ENCODE data around the gene PNPLA6. TPM values are rescaled to one million over a fixed set of nuclear protein-coding genes. Genes with fewer than 3 reads are reported as not detected.

PNPLA6 gene
- polyA plus RNA-seq, 3 donors, result 11.2 to 178 (median 14.4) TPM

DNA sequence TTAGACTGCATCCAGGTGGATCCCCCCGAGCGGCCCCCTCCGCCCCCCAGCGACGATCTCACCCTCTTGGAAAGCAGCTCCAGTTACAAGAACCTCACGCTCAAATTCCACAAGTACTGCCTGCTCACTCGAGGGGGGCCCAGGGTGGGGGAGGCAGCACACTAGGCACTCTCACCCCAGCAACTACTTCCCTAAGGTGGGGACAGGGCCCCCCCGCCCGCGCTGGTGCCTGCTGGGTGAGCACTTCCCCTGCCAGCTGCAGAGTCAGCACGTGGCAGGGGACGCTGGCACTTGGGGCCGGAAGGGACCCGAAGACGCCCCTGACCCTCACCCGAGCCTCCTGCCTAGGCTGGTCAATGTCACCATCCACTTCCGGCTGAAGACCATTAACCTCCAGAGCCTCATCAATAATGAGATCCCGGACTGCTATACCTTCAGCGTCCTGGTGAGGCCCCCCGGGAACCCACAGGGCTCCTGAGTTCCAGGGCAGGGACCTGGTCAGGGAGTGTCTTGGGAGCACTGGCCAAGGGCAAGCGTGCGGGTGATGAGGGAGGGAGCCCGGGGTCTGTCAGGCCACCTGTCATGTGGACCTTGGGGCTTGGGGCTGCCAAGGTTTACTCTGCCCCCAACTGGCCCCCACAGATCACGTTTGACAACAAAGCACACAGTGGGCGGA is 7.9 kb upstream of the PNPLA6 start:
- H3K4me3 ChIP-seq (replicated peaks in 1 of 3; ENCODE audit: low read depth in 2 of 3, low read length in 3 of 3), result peak overlapping the region in 1 of 3 experiments; percentile 34
- peaks cover 14% of the 10 kb centered on the region for H3K79me2 ChIP-seq (ENCODE audit: insufficient read depth, low read length)
- Mint-ChIP-seq H3K36me3 (peaks cover 61 to 84% of the 10 kb centered on the region in 2 donors), H3K27ac (peak overlapping the region in 5 of 7 donors; percentile 64 to 85 (median 79)), H3K4me1 (peaks cover 29% of the 10 kb centered on the region), H3K27me3 (ENCODE audit: low read depth in 3 of 3) (peaks cover 0 to 2% (median 0%) of the 10 kb centered on the region in 3 donors), H3K4me3 (peak overlapping the region; percentile 53 to 58), H3K9me3 (no peaks in the 10 kb centered on the region)
- TF ChIP-seq, protein P1, sequence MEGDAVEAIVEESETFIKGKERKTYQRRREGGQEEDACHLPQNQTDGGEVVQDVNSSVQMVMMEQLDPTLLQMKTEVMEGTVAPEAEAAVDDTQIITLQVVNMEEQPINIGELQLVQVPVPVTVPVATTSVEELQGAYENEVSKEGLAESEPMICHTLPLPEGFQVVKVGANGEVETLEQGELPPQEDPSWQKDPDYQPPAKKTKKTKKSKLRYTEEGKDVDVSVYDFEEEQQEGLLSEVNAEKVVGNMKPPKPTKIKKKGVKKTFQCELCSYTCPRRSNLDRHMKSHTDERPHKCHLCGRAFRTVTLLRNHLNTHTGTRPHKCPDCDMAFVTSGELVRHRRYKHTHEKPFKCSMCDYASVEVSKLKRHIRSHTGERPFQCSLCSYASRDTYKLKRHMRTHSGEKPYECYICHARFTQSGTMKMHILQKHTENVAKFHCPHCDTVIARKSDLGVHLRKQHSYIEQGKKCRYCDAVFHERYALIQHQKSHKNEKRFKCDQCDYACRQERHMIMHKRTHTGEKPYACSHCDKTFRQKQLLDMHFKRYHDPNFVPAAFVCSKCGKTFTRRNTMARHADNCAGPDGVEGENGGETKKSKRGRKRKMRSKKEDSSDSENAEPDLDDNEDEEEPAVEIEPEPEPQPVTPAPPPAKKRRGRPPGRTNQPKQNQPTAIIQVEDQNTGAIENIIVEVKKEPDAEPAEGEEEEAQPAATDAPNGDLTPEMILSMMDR (IDR thresholded peaks at IDR 0.05), result no peak
- intact Hi-C loops (cut with micrococcal nuclease), result no loop called here
- H3K9me3 ChIP-seq (replicated peaks in 1 of 2; ENCODE audit: control insufficient read depth in 1 of 2, insufficient read depth in 1 of 2, low read length in 2 of 2), result no peaks in the 10 kb centered on the region
- peaks cover 55 to 72% of the 10 kb centered on the region in 2 donors for H3K36me3 ChIP-seq (replicated peaks in 1 of 2; ENCODE audit: control insufficient read depth in 1 of 2, insufficient read depth in 2 of 2, low read length in 2 of 2)
- H3K4me1 ChIP-seq (ENCODE audit: control insufficient read depth in 1 of 2, insufficient read depth in 2 of 2, low read length in 2 of 2), result peaks cover 24 to 31% of the 10 kb centered on the region in 2 donors
- DNase-seq, result peak; percentile 52 to 64 (median 61)
- 34% methylated on average over 19 of the region's 25 CpGs for WGBS (ENCODE audit: insufficient coverage)
- H3K27ac ChIP-seq (ENCODE audit: low read depth in 1 of 2, low read length in 2 of 2), result peak overlapping the region; percentile 6 to 38
- no peaks in the 10 kb centered on the region for H3K27me3 ChIP-seq (ENCODE audit: control insufficient read depth in 2 of 2, insufficient read depth in 2 of 2, low read length in 2 of 2)
- peaks cover 16% of the 10 kb centered on the region for H4K20me1 ChIP-seq (ENCODE audit: insufficient read depth, low read length)
- no peak overlapping the region for H2AFZ ChIP-seq (ENCODE audit: insufficient read depth, low read depth, low read length, poor library complexity, severe bottlenecking)
- H3K9ac ChIP-seq (ENCODE audit: insufficient read depth, low read length, poor library complexity, severe bottlenecking), result peak overlapping the region; percentile 42
- peak overlapping the region; percentile 44 for H3K4me2 ChIP-seq (replicated peaks; ENCODE audit: extremely low read depth, low read length, poor library complexity, severe bottlenecking)

- Histone ChIP-seq H4K20me1 (ENCODE audit: insufficient read depth, low read length) (peaks cover 15% of the 10 kb centered on the region), H3K4me2 (replicated peaks; ENCODE audit: extremely low read depth, low read length, poor library complexity, severe bottlenecking) (no peak overlapping the region), H3K9me3 (replicated peaks in 1 of 2; ENCODE audit: control insufficient read depth in 1 of 2, insufficient read depth in 1 of 2, low read length in 2 of 2) (no peaks in the 10 kb centered on the region), H3K9ac (ENCODE audit: insufficient read depth, low read length, poor library complexity, severe bottlenecking) (no peak overlapping the region), H2AFZ (ENCODE audit: insufficient read depth, low read depth, low read length, poor library complexity, severe bottlenecking) (no peak overlapping the region), H3K27ac (ENCODE audit: low read depth in 1 of 2, low read length in 2 of 2) (peak overlapping the region in 1 of 2 donors; percentile 6), H3K27me3 (ENCODE audit: control insufficient read depth in 2 of 2, insufficient read depth in 2 of 2, low read length in 2 of 2) (no peaks in the 10 kb centered on the region), H3K36me3 (replicated peaks in 1 of 2; ENCODE audit: control insufficient read depth in 1 of 2, insufficient read depth in 2 of 2, low read length in 2 of 2) (peaks cover 55 to 77% of the 10 kb centered on the region in 2 donors), H3K4me1 (ENCODE audit: control insufficient read depth in 1 of 2, insufficient read depth in 2 of 2, low read length in 2 of 2) (peaks cover 20 to 29% of the 10 kb centered on the region in 2 donors), H3K4me3 (replicated peaks in 1 of 3; ENCODE audit: low read depth in 2 of 3, low read length in 3 of 3) (no peak overlapping the region), H3K79me2 (ENCODE audit: insufficient read depth, low read length) (peaks cover 9% of the 10 kb centered on the region)
- no peak for DNase-seq
- peaks cover 31% of the 10 kb centered on the region for H3K4me1 Mint-ChIP-seq
- H3K36me3 Mint-ChIP-seq, result peaks cover 64 to 89% of the 10 kb centered on the region in 2 donors
- intact Hi-C loops (cut with micrococcal nuclease), result no loop called here
- H3K27ac Mint-ChIP-seq, result peak overlapping the region in 1 of 7 donors; percentile 18
- WGBS (ENCODE audit: insufficient coverage), result 94% methylated on average over 7 of the region's 7 CpGs
- no peak overlapping the region for H3K4me3 Mint-ChIP-seq
- TF ChIP-seq, protein P1 (IDR thresholded peaks at IDR 0.05), result no peak
- no peaks in the 10 kb centered on the region for H3K9me3 Mint-ChIP-seq
- peaks cover 0 to 2% (median 0%) of the 10 kb centered on the region in 3 donors for H3K27me3 Mint-ChIP-seq (ENCODE audit: low read depth in 3 of 3)
Observed at GRCh38 chr19:7528192-7528519, 7.4 kb upstream of the PNPLA6 start.

All from CD14-positive monocyte (primary cell).